HepG2 (cell line): Measurements from ENCODE around the gene CRAMP1. TPM values are rescaled to one million over a fixed set of nuclear protein-coding genes. Genes with fewer than 3 reads are reported as not detected.

ENCODE experiments used
- FOSL2 ChIP-seq: sonication (generic); formaldehyde crosslinking; IDR thresholded peaks from 2 replicates; pipeline ENCODE4 v1.4.0; 2020; ENCODE audit warnings: missing genetic modification reagents
- GTF3A ChIP-seq: sonication (generic); formaldehyde crosslinking; conservative IDR thresholded peaks from 2 replicates; pipeline ENCODE4 v1.4.0; 2020; ENCODE audit warnings: mild to moderate bottlenecking, missing genetic modification reagents
- HES4 ChIP-seq: sonication (generic); formaldehyde crosslinking; IDR thresholded peaks from 2 replicates; pipeline ENCODE4 v1.9.0; 2021; ENCODE audit warnings: mild to moderate bottlenecking, missing genetic modification reagents, borderline replicate concordance
- MEF2D ChIP-seq: sonication (generic); formaldehyde crosslinking; IDR thresholded peaks from 2 replicates; pipeline ENCODE4 v1.5.1; 2020; ENCODE audit warnings: mild to moderate bottlenecking, missing genetic modification reagents
- NFYC ChIP-seq: IDR thresholded peaks from 2 replicates; pipeline ENCODE4 v1.6.1; 2016; ENCODE audit warnings: missing genetic modification reagents, missing compliant biosample characterization
- PAWR ChIP-seq: sonication (generic); formaldehyde crosslinking; IDR thresholded peaks from 2 replicates; pipeline ENCODE4 v1.4.0; 2020; ENCODE audit warnings: missing genetic modification reagents, mild to moderate bottlenecking, borderline replicate concordance
- RBAK ChIP-seq: sonication (generic); formaldehyde crosslinking; IDR thresholded peaks from 2 replicates; pipeline ENCODE4 v1.5.1; 2020; ENCODE audit warnings: mild to moderate bottlenecking, missing genetic modification reagents
- RORA ChIP-seq: sonication (generic); formaldehyde crosslinking; IDR thresholded peaks from 2 replicates; pipeline ENCODE4 v1.5.0; 2020; ENCODE audit warnings: mild to moderate bottlenecking, missing genetic modification reagents, moderate library complexity
- RXRB ChIP-seq: IDR thresholded peaks from 2 replicates; pipeline ENCODE4 v1.6.1; 2016; ENCODE audit warnings: borderline replicate concordance, missing genetic modification reagents, missing compliant biosample characterization
- TOE1 ChIP-seq: sonication (generic); formaldehyde crosslinking; IDR thresholded peaks from 2 replicates; pipeline ENCODE4 v1.4.0; 2020; ENCODE audit warnings: mild to moderate bottlenecking, missing genetic modification reagents
- ZFP36 ChIP-seq: fragments of 150-350 bp; IDR thresholded peaks from 2 replicates; pipeline ENCODE4 v1.6.1; 2018; ENCODE audit warnings: borderline replicate concordance, low read length, low read depth; ENCODE audit not compliant: partially characterized antibody
- ZFP41 ChIP-seq: sonication (generic); formaldehyde crosslinking; IDR thresholded peaks from 2 replicates; pipeline ENCODE4 v1.4.0; 2020; ENCODE audit warnings: mild to moderate bottlenecking, missing genetic modification reagents, borderline replicate concordance
- ZKSCAN1 ChIP-seq: fragments of 150-350 bp; IDR thresholded peaks from 2 replicates; pipeline ENCODE4 v1.6.1; 2014; ENCODE audit warnings: low read length
- ZNF670 ChIP-seq: sonication (generic); formaldehyde crosslinking; IDR thresholded peaks from 2 replicates; pipeline ENCODE4 v1.8.0; 2022; ENCODE audit warnings: mild to moderate bottlenecking, missing genetic modification reagents, borderline replicate concordance
- ZNF891 ChIP-seq: sonication (generic); formaldehyde crosslinking; IDR thresholded peaks from 2 replicates; pipeline ENCODE4 v1.5.0; 2020; ENCODE audit warnings: mild to moderate bottlenecking, missing genetic modification reagents
- polyA plus RNA-seq, 8 experiments: library from polyadenylated mRNA; depleted of rRNA in 3 of 8; stranded (reverse) in 7 of 8; unstranded in 1 of 8; fragments of >200 nt; fragmentation: Illumina TruSeq in 4 of 8; extraction: Trizol in 4 of 8; gene quantifications; 2 replicates each; pipeline versions ENCODE4 v1.2.1 to v1.2.3, GENCODE V29; 2011 to 2016; ENCODE audit warnings: low read depth in 4 of 8, missing spikeins in 1 of 8, mixed read lengths in 1 of 8; ENCODE audit not compliant: insufficient read depth in 1 of 8
- total RNA-seq, 5 experiments: library from RNA; depleted of rRNA; stranded (reverse); fragments of >200 nt; fragmentation: Illumina TruSeq; extraction: Trizol; gene quantifications; 2 replicates each; pipeline ENCODE4 v1.2.3, GENCODE V29; 2016; ENCODE audit warnings: low read depth in 1 of 5
- TF ChIP-seq, protein P1 (sequence below): sonication (generic); formaldehyde crosslinking; IDR thresholded peaks from 2 replicates; pipeline ENCODE4 v1.4.0; 2020; ENCODE audit warnings: mild to moderate bottlenecking, missing genetic modification reagents
- TF ChIP-seq, protein P2 (sequence below): sonication (generic); formaldehyde crosslinking; IDR thresholded peaks from 2 replicates; pipeline ENCODE4 v1.8.0; 2022; ENCODE audit warnings: mild to moderate bottlenecking, missing genetic modification reagents, borderline replicate concordance
- TF ChIP-seq, protein P3 (sequence below): sonication (generic); formaldehyde crosslinking; IDR thresholded peaks from 2 replicates; pipeline ENCODE4 v1.8.0; 2023; ENCODE audit warnings: mild to moderate bottlenecking, missing genetic modification reagents
- TF ChIP-seq, protein P4 (sequence below): sonication (generic); formaldehyde crosslinking; IDR thresholded peaks from 2 replicates; pipeline ENCODE4 v1.5.1; 2020; ENCODE audit warnings: missing genetic modification reagents, mild to moderate bottlenecking, borderline replicate concordance
- TF ChIP-seq, protein P5 (sequence below): IDR thresholded peaks from 2 replicates; pipeline ENCODE4 v1.6.1; 2018; ENCODE audit warnings: missing genetic modification reagents, mild to moderate bottlenecking, missing compliant biosample characterization
- TF ChIP-seq, protein P6 (sequence below): sonication (generic); formaldehyde crosslinking; IDR thresholded peaks from 2 replicates; pipeline ENCODE4 v1.5.0; 2020; ENCODE audit warnings: missing genetic modification reagents
- TF ChIP-seq, protein P7 (sequence below): sonication (generic); formaldehyde crosslinking; IDR thresholded peaks from 2 replicates; pipeline ENCODE4 v1.5.0; 2020; ENCODE audit warnings: missing genetic modification reagents, mild to moderate bottlenecking, borderline replicate concordance

Gene CRAMP1
- total and polyA plus RNA-seq, 2 of the 13 experiments (the other 11 are each of a cell fraction or from before 2014, with no cell fraction given), result 6.8 to 9.7 TPM

DNA sequence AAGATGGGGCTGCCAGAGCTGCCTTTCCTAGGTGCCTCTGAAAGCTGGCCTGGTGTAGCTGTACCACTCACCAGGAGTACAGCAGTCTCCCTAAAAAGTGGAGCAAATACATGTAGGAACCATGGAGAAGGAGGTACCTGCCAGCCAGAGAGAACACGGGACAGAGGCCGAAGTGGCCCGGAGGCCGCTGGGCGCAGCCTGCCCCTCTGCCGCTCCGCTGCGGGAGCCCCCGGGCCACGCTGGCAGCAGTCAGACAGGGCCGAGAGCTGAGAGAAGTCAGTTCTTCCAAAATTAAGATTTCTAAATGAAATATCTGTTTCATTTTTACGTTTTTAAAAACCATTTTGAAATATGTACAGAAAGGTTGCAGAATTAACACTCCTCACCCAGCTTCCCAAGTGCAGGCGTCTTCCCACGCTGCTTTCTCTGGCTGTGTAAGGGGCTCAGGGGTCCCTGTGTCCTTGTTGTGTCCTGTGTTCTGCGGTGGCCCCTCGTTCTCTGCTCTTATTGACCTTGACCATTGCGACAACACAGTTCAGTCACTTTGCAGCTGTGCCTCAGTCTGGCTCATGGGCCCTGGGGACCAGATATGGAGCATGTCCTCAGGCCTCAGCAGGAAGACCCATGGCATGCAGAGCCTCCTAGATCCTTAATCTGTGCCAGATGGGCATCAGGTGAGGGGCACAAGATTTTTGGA is 98.8 kb downstream of the CRAMP1 start (continued):
- TF ChIP-seq, protein P1, sequence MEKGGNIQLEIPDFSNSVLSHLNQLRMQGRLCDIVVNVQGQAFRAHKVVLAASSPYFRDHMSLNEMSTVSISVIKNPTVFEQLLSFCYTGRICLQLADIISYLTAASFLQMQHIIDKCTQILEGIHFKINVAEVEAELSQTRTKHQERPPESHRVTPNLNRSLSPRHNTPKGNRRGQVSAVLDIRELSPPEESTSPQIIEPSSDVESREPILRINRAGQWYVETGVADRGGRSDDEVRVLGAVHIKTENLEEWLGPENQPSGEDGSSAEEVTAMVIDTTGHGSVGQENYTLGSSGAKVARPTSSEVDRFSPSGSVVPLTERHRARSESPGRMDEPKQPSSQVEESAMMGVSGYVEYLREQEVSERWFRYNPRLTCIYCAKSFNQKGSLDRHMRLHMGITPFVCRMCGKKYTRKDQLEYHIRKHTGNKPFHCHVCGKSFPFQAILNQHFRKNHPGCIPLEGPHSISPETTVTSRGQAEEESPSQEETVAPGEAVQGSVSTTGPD, result no peak
- TF ChIP-seq, protein P2, sequence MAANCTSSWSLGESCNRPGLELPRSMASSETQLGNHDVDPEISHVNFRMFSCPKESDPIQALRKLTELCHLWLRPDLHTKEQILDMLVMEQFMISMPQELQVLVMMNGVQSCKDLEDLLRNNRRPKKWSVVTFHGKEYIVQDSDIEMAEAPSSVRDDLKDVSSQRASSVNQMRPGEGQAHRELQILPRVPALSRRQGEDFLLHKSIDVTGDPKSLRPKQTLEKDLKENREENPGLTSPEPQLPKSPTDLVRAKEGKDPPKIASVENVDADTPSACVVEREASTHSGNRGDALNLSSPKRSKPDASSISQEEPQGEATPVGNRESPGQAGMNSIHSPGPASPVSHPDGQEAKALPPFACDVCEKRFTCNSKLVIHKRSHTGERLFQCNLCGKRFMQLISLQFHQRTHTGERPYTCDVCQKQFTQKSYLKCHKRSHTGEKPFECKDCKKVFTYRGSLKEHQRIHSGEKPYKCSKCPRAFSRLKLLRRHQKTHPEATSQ, result no peak
- TF ChIP-seq HES4 (no peak), TOE1 (CRISPR knock-in tag) (no peak), NFYC (CRISPR knock-in tag) (no peak), MEF2D (no peak), ZNF670 (CRISPR knock-in tag) (no peak), ZKSCAN1 (no peak), FOSL2 (peak; percentile 12; the same call in 1 of the 2 replicates), GTF3A (CRISPR knock-in tag) (no peak), RORA (CRISPR knock-in tag) (no peak), RBAK (no peak), ZFP36 (no peak), ZNF891 (CRISPR knock-in tag) (no peak), RXRB (CRISPR knock-in tag) (peak; percentile 41; the same call in 1 of the 2 replicates), ZFP41 (CRISPR knock-in tag) (no peak), PAWR (CRISPR knock-in tag) (no peak)
- TF ChIP-seq, protein P3, sequence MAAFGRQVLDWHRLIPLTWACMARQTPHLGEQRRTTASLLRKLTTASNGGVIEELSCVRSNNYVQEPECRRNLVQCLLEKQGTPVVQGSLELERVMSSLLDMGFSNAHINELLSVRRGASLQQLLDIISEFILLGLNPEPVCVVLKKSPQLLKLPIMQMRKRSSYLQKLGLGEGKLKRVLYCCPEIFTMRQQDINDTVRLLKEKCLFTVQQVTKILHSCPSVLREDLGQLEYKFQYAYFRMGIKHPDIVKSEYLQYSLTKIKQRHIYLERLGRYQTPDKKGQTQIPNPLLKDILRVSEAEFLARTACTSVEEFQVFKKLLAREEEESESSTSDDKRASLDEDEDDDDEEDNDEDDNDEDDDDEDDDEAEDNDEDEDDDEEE (CRISPR knock-in tag), result no peak
- TF ChIP-seq, protein P4, sequence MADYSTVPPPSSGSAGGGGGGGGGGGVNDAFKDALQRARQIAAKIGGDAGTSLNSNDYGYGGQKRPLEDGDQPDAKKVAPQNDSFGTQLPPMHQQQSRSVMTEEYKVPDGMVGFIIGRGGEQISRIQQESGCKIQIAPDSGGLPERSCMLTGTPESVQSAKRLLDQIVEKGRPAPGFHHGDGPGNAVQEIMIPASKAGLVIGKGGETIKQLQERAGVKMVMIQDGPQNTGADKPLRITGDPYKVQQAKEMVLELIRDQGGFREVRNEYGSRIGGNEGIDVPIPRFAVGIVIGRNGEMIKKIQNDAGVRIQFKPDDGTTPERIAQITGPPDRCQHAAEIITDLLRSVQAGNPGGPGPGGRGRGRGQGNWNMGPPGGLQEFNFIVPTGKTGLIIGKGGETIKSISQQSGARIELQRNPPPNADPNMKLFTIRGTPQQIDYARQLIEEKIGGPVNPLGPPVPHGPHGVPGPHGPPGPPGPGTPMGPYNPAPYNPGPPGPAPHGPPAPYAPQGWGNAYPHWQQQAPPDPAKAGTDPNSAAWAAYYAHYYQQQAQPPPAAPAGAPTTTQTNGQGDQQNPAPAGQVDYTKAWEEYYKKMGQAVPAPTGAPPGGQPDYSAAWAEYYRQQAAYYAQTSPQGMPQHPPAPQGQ (CRISPR knock-in tag), result no peak
- TF ChIP-seq, protein P5, sequence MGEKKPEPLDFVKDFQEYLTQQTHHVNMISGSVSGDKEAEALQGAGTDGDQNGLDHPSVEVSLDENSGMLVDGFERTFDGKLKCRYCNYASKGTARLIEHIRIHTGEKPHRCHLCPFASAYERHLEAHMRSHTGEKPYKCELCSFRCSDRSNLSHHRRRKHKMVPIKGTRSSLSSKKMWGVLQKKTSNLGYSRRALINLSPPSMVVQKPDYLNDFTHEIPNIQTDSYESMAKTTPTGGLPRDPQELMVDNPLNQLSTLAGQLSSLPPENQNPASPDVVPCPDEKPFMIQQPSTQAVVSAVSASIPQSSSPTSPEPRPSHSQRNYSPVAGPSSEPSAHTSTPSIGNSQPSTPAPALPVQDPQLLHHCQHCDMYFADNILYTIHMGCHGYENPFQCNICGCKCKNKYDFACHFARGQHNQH (CRISPR knock-in tag), result no peak
- TF ChIP-seq, protein P6, sequence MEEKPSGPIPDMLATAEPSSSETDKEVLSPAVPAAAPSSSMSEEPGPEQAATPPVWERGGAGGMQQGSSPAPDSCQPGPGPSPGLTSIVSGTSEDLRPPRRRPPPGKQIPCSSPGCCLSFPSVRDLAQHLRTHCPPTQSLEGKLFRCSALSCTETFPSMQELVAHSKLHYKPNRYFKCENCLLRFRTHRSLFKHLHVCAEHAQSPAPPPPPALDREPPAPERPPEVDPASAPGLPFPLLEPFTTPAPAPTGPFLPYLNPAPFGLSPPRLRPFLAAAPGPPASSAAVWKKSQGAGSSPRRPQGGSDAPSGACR (CRISPR knock-in tag), result no peak
- TF ChIP-seq, protein P7, sequence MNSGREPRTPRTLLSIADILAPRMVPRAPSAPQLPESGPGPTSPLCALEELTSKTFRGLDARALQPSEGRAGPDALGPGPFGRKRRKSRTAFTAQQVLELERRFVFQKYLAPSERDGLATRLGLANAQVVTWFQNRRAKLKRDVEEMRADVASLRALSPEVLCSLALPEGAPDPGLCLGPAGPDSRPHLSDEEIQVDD (CRISPR knock-in tag), result no peak
